ENCODE results near the gene THUMPD3.
A peak's percentile ranks its signal among the peaks of the same experiment; 100 is the strongest.

The THUMPD3 gene

GRCh38 chr3:9362731-9363530, at the start of gene THUMPD3:
TSS of gene THUMPD3 (plus strand) at chr3:9363054. CDS start at chr3:9365069, 2,015 bp downstream.
- peak; percentile 94 for FAIRE-seq

GRCh38 chr3:9314796-9315195, 48.1 kb upstream of the THUMPD3 start:
- FAIRE-seq: no peak
- DNase-seq (ENCODE audit: extremely low spot score, insufficient read length, low read depth): no peak

More at GRCh38 chr3:9362731-9363530, at the start of gene THUMPD3:
- DNase-seq (ENCODE audit: extremely low spot score, insufficient read length, low read depth): peak; percentile 78

- DNase-seq (ENCODE audit: extremely low spot score, insufficient read length, low read depth) (no peak), FAIRE-seq (no peak)
Observed at GRCh38 chr3:9316881-9317361, 45.9 kb upstream of the THUMPD3 start.

GRCh38 chr3:9322780-9323179, 40.1 kb upstream of the THUMPD3 start:
- FAIRE-seq: no peak
- DNase-seq (ENCODE audit: extremely low spot score, insufficient read length, low read depth): no peak

GRCh38 chr3:9324944-9325343, 37.9 kb upstream of the THUMPD3 start:
- DNase-seq (ENCODE audit: extremely low spot score, insufficient read length, low read depth) (no peak), FAIRE-seq (no peak)

- FAIRE-seq (no peak), DNase-seq (ENCODE audit: extremely low spot score, insufficient read length, low read depth) (no peak)
Observed at GRCh38 chr3:9327578-9327977, 35.3 kb upstream of the THUMPD3 start.

GRCh38 chr3:9330166-9330703, 32.6 kb upstream of the THUMPD3 start:
- DNase-seq (ENCODE audit: extremely low spot score, insufficient read length, low read depth): no peak

GRCh38 chr3:9331171-9331570, 31.7 kb upstream of the THUMPD3 start:
- no peak for FAIRE-seq

More at GRCh38 chr3:9330166-9330703, 32.6 kb upstream of the THUMPD3 start:
- no peak for FAIRE-seq

GRCh38 chr3:9332250-9333030, 30.4 kb upstream of the THUMPD3 start:
- FAIRE-seq (no peak), DNase-seq (ENCODE audit: extremely low spot score, insufficient read length, low read depth) (no peak)

More at GRCh38 chr3:9331171-9331570, 31.7 kb upstream of the THUMPD3 start:
- DNase-seq (ENCODE audit: extremely low spot score, insufficient read length, low read depth): no peak

GRCh38 chr3:9339761-9340471, 22.9 kb upstream of the THUMPD3 start:
- DNase-seq (ENCODE audit: extremely low spot score, insufficient read length, low read depth): no peak
- FAIRE-seq: no peak

- FAIRE-seq: no peak
- DNase-seq (ENCODE audit: extremely low spot score, insufficient read length, low read depth): no peak
Observed at GRCh38 chr3:9340472-9340902, 22.4 kb upstream of the THUMPD3 start.

- DNase-seq (ENCODE audit: extremely low spot score, insufficient read length, low read depth) (no peak), FAIRE-seq (no peak)
Observed at GRCh38 chr3:9342696-9343095, 20.2 kb upstream of the THUMPD3 start.

- no peak for FAIRE-seq
Observed at GRCh38 chr3:9343115-9343514, 19.7 kb upstream of the THUMPD3 start.

GRCh38 chr3:9345041-9345440, 17.8 kb upstream of the THUMPD3 start:
- FAIRE-seq: no peak
- no peak for DNase-seq (ENCODE audit: extremely low spot score, insufficient read length, low read depth)

More at GRCh38 chr3:9343115-9343514, 19.7 kb upstream of the THUMPD3 start:
- no peak for DNase-seq (ENCODE audit: extremely low spot score, insufficient read length, low read depth)

- no peak for FAIRE-seq
Observed at GRCh38 chr3:9346141-9346540, 16.7 kb upstream of the THUMPD3 start.

GRCh38 chr3:9347081-9347480, 15.8 kb upstream of the THUMPD3 start:
- no peak for DNase-seq (ENCODE audit: extremely low spot score, insufficient read length, low read depth)
- no peak for FAIRE-seq

More at GRCh38 chr3:9346141-9346540, 16.7 kb upstream of the THUMPD3 start:
- no peak for DNase-seq (ENCODE audit: extremely low spot score, insufficient read length, low read depth)

- DNase-seq (ENCODE audit: extremely low spot score, insufficient read length, low read depth) (no peak), FAIRE-seq (no peak)
Observed at GRCh38 chr3:9347887-9348286, 15.0 kb upstream of the THUMPD3 start.

GRCh38 chr3:9349321-9350117, 13.3 kb upstream of the THUMPD3 start:
- FAIRE-seq (no peak), DNase-seq (ENCODE audit: extremely low spot score, insufficient read length, low read depth) (no peak)

GRCh38 chr3:9351709-9352126, 11.1 kb upstream of the THUMPD3 start:
- DNase-seq (ENCODE audit: extremely low spot score, insufficient read length, low read depth): no peak
- no peak for FAIRE-seq
